ENCODE data around the gene NCKAP5.

NCKAP5 gene

DNA sequence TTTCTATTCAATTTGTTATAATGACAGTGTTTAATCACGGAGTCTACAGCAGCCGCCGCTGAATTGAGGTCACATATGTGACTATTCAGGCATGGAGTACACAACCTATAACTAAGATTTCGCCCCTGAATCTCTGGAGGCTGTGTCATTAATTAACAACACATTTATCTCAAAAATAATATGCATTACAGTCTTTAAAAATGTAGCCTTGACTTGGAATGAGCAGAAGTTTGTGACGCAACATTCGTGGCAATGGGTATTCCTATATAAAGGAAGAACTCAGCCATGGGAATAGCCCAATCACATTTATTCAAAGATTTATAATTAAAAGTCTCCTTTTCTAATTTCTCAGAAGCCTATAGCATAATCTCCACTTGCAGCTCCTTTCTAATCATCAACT is 837.7 kb downstream of the NCKAP5 start:
- H3K36me3 ChIP-seq (ENCODE audit: insufficient read depth, low read length), result no peaks in the 10 kb centered on the region
- H3K9ac ChIP-seq (ENCODE audit: low read depth, low read length), result no peak overlapping the region
- H3K27me3 ChIP-seq (ENCODE audit: insufficient read depth, low read length, poor library complexity), result no peaks in the 10 kb centered on the region
- H3K79me2 ChIP-seq (ENCODE audit: insufficient read depth, low read length), result no peaks in the 10 kb centered on the region
- no peak overlapping the region for H3K4me3 ChIP-seq (ENCODE audit: low read depth in 1 of 2, low read length in 2 of 2)
- H3K9me3 ChIP-seq (ENCODE audit: insufficient read depth, low read length, severe bottlenecking), result no peaks in the 10 kb centered on the region
- ATAC-seq (ENCODE audit: insufficient read depth, low read depth) (no peak), DNase-seq (no peak)
- H2AFZ ChIP-seq (ENCODE audit: low read depth, low read length), result no peak overlapping the region
- no peak for TF ChIP-seq EZH2 (IDR thresholded peaks at IDR 0.05; ENCODE audit: borderline replicate concordance, low read depth, low read length, severe bottlenecking)
- TF ChIP-seq, protein P1, sequence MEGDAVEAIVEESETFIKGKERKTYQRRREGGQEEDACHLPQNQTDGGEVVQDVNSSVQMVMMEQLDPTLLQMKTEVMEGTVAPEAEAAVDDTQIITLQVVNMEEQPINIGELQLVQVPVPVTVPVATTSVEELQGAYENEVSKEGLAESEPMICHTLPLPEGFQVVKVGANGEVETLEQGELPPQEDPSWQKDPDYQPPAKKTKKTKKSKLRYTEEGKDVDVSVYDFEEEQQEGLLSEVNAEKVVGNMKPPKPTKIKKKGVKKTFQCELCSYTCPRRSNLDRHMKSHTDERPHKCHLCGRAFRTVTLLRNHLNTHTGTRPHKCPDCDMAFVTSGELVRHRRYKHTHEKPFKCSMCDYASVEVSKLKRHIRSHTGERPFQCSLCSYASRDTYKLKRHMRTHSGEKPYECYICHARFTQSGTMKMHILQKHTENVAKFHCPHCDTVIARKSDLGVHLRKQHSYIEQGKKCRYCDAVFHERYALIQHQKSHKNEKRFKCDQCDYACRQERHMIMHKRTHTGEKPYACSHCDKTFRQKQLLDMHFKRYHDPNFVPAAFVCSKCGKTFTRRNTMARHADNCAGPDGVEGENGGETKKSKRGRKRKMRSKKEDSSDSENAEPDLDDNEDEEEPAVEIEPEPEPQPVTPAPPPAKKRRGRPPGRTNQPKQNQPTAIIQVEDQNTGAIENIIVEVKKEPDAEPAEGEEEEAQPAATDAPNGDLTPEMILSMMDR (IDR thresholded peaks at IDR 0.05; ENCODE audit: borderline replicate concordance, extremely low read depth, low read length, poor library complexity, severe bottlenecking), result no peak
- H4K20me1 ChIP-seq (ENCODE audit: insufficient read depth, low read length), result no peaks in the 10 kb centered on the region
- no peak overlapping the region for H3K4me2 ChIP-seq (ENCODE audit: insufficient read depth, low read length)
- H3K4me1 ChIP-seq (ENCODE audit: insufficient read depth, low read length), result no peaks in the 10 kb centered on the region
- H3K27ac ChIP-seq (ENCODE audit: low read length), result no peak overlapping the region

DNA sequence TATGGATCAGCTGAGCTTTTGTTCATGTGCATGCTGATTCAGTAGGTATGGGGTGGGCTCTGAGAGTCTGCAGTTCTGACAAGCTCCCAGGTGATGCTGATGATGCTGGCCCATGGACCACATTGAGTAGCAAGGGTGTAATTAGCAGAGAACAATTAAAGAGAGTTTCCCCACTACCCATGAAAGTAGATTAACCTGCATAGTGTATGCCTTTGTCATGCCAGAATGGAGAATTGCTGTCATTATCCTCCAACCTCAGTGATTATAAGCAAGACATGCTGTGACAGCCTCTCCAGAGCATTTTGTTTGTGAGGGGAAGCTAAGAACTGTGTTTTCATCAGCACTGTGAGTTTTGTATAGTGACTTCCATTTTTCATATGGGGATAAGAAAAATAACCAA is 838.7 kb downstream of the NCKAP5 start:
- Histone ChIP-seq H3K4me1 (ENCODE audit: insufficient read depth, low read length) (no peaks in the 10 kb centered on the region), H2AFZ (ENCODE audit: low read depth, low read length) (no peak overlapping the region), H3K79me2 (ENCODE audit: insufficient read depth, low read length) (no peaks in the 10 kb centered on the region), H3K27me3 (ENCODE audit: insufficient read depth, low read length, poor library complexity) (no peaks in the 10 kb centered on the region), H3K4me2 (ENCODE audit: insufficient read depth, low read length) (no peak overlapping the region), H3K9ac (ENCODE audit: low read depth, low read length) (no peak overlapping the region), H3K27ac (ENCODE audit: low read length) (no peak overlapping the region), H3K9me3 (ENCODE audit: insufficient read depth, low read length, severe bottlenecking) (no peaks in the 10 kb centered on the region), H3K4me3 (ENCODE audit: low read depth in 1 of 2, low read length in 2 of 2) (no peak overlapping the region), H4K20me1 (ENCODE audit: insufficient read depth, low read length) (no peaks in the 10 kb centered on the region), H3K36me3 (ENCODE audit: insufficient read depth, low read length) (no peaks in the 10 kb centered on the region)
- no peak for DNase-seq
- TF ChIP-seq, protein P1 (IDR thresholded peaks at IDR 0.05; ENCODE audit: borderline replicate concordance, extremely low read depth, low read length, poor library complexity, severe bottlenecking), result no peak
- TF ChIP-seq EZH2 (IDR thresholded peaks at IDR 0.05; ENCODE audit: borderline replicate concordance, low read depth, low read length, severe bottlenecking), result no peak
- ATAC-seq (ENCODE audit: insufficient read depth, low read depth), result no peak

DNA sequence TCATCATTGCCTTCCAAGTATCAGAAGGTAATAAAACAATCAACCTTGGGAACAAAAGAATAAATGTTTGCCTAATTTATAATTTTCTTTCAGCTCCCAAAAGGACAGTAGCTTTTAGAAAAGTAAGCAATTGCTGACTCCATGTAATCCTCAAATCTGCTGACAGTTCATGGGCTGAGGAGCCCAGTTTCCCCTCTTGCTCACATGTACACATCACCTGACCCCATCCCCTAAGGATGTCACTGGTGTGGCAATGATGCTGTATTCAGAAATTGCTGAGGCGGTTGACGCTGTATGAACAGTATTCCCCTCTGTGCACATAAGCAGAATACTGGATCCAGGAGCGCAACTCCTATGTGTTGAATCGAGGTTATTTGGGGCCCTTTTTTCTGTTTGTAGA is 842.1 kb downstream of the NCKAP5 start:
- Histone ChIP-seq H3K4me3 (ENCODE audit: low read depth in 1 of 2, low read length in 2 of 2) (no peak overlapping the region), H4K20me1 (ENCODE audit: insufficient read depth, low read length) (no peaks in the 10 kb centered on the region), H3K9ac (ENCODE audit: low read depth, low read length) (no peak overlapping the region), H3K36me3 (ENCODE audit: insufficient read depth, low read length) (no peaks in the 10 kb centered on the region), H3K4me1 (ENCODE audit: insufficient read depth, low read length) (no peaks in the 10 kb centered on the region), H3K27ac (ENCODE audit: low read length) (no peak overlapping the region), H3K79me2 (ENCODE audit: insufficient read depth, low read length) (no peaks in the 10 kb centered on the region), H3K27me3 (ENCODE audit: insufficient read depth, low read length, poor library complexity) (no peaks in the 10 kb centered on the region), H3K4me2 (ENCODE audit: insufficient read depth, low read length) (no peak overlapping the region), H3K9me3 (ENCODE audit: insufficient read depth, low read length, severe bottlenecking) (no peaks in the 10 kb centered on the region), H2AFZ (ENCODE audit: low read depth, low read length) (no peak overlapping the region)
- ATAC-seq (ENCODE audit: insufficient read depth, low read depth) (no peak), DNase-seq (no peak)
- no peak for TF ChIP-seq EZH2 (IDR thresholded peaks at IDR 0.05; ENCODE audit: borderline replicate concordance, low read depth, low read length, severe bottlenecking)
- TF ChIP-seq, protein P1 (IDR thresholded peaks at IDR 0.05; ENCODE audit: borderline replicate concordance, extremely low read depth, low read length, poor library complexity, severe bottlenecking), result no peak

DNA sequence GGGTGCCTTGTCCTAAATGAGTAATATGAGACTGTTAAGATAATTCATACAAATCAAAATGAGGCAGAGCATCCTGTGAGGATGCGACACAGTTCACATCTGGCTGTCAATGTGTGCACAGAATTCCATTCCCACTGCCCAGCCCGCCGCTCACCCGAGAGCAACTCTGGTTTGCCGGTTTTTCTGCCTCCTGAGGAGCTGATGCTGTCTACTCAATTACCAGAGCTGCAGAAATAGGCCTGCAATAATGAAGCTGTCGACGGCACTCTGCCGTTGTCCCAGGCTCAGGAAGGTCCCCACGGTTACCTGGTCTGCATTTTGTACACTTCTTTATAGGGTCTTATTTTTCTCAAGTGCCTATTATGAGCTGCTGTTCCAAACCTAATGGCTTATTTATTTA is 842.5 kb downstream of the NCKAP5 start:
- Histone ChIP-seq H3K27me3 (ENCODE audit: insufficient read depth, low read length, poor library complexity) (no peaks in the 10 kb centered on the region), H4K20me1 (ENCODE audit: insufficient read depth, low read length) (no peaks in the 10 kb centered on the region), H3K4me2 (ENCODE audit: insufficient read depth, low read length) (no peak overlapping the region), H2AFZ (ENCODE audit: low read depth, low read length) (no peak overlapping the region), H3K9ac (ENCODE audit: low read depth, low read length) (no peak overlapping the region), H3K36me3 (ENCODE audit: insufficient read depth, low read length) (no peaks in the 10 kb centered on the region), H3K4me1 (ENCODE audit: insufficient read depth, low read length) (no peaks in the 10 kb centered on the region), H3K4me3 (ENCODE audit: low read depth in 1 of 2, low read length in 2 of 2) (no peak overlapping the region), H3K27ac (ENCODE audit: low read length) (no peak overlapping the region), H3K79me2 (ENCODE audit: insufficient read depth, low read length) (no peaks in the 10 kb centered on the region), H3K9me3 (ENCODE audit: insufficient read depth, low read length, severe bottlenecking) (no peaks in the 10 kb centered on the region)
- TF ChIP-seq EZH2 (IDR thresholded peaks at IDR 0.05; ENCODE audit: borderline replicate concordance, low read depth, low read length, severe bottlenecking), result no peak
- TF ChIP-seq, protein P1 (IDR thresholded peaks at IDR 0.05; ENCODE audit: borderline replicate concordance, extremely low read depth, low read length, poor library complexity, severe bottlenecking), result no peak
- no peak for DNase-seq
- ATAC-seq (ENCODE audit: insufficient read depth, low read depth), result no peak

Measured in DND-41 (cell line).